ENCODE results near the gene CAMSAP2.

DNA sequence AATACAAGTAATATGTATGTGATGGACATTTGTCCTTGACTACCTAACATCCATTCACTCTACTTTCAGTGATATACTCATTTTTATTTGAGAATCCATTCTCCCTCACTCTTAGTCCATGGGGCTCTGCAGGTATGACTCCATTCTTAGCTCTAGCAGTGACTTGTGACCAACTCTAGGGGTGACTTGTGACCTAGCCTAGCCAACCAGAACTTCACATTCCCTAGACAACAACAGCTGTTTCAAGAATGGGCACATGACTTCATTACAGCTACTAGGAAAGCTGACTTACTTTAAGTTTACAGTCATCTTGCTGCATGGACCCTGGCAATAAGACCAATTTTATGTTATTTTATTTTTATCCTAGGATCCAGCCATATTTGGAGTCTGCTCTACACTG, 45.4 kb upstream of the CAMSAP2 start:
- TF ChIP-seq GATA3 (IDR thresholded peaks at IDR 0.05; ENCODE audit: low read depth, low read length) (no peak), GATA2 (IDR thresholded peaks at IDR 0.05; ENCODE audit: low read depth, low read length) (no peak)
